ENCODE results near the gene CAPZB.

GRCh38 chr1:19439464-19440171 is 45.7 kb downstream of the CAPZB start:
- TF ChIP-seq CTCF (IDR thresholded peaks at IDR 0.05) (no peak), POLR2A (IDR thresholded peaks at IDR 0.05) (no peak)

Measured in breast epithelium (tissue), 3 donors.